BE2C (cell line): ENCODE results near the gene SYNM.

Experiments used
- DNase-seq: peaks from one replicate; pipeline ENCODE4 v3.0.0-alpha.2; 2020
- H3K27me3 ChIP-seq: fragments of 250-450 bp; sonication (Bioruptor Pico); 2 replicates; pipeline ENCODE4 v1.5.1; 2020; ENCODE audit warnings: mild to moderate bottlenecking
- H3K36me3 ChIP-seq: fragments of 250-450 bp; sonication (Bioruptor Pico); 2 replicates; pipeline ENCODE4 v1.5.1; 2020; ENCODE audit warnings: mild to moderate bottlenecking
- H3K4me1 ChIP-seq: fragments of 250-450 bp; sonication (Bioruptor Pico); 2 replicates; pipeline ENCODE4 v1.5.1; 2020
- H3K4me3 ChIP-seq: 2 replicates; pipeline ENCODE4 v1.5.1; 2011; ENCODE audit warnings: low read depth, low read length
- H3K9me3 ChIP-seq: fragments of 250-450 bp; sonication (Bioruptor Pico); 2 replicates; pipeline ENCODE4 v1.5.1; 2020
- CTCF ChIP-seq: IDR thresholded peaks from 2 replicates; pipeline ENCODE4 v1.5.1; 2012; ENCODE audit warnings: mild to moderate bottlenecking, low read depth, low read length

The SYNM gene

DNA sequence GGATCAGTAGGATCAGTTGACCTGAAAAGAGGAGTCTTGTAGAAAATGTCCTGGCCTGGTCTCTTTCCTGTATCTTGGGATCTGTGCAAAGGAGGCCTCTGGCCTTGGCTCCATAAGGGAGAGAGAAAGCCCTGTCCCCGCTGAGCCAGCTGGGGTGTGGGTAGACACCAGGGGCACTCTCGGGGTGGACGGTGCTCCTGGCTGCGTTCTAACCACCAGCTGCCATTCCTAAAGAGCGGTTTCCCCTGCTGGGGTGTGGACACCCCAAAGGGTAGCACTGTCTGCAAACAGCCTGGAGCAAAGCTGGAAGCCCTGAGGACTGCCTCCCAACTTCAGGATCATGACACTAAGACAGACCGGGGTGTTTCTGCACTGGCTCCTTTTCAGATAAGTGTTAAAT, 23.5 kb downstream of the SYNM start:
- Histone ChIP-seq H3K4me3 (no peak overlapping the region), H3K36me3 (peaks cover 79% of the 10 kb centered on the region), H3K9me3 (no peaks in the 10 kb centered on the region), H3K4me1 (peaks cover 29% of the 10 kb centered on the region), H3K27me3 (no peaks in the 10 kb centered on the region)
- no peak for TF ChIP-seq CTCF
- DNase-seq: no peak

DNA sequence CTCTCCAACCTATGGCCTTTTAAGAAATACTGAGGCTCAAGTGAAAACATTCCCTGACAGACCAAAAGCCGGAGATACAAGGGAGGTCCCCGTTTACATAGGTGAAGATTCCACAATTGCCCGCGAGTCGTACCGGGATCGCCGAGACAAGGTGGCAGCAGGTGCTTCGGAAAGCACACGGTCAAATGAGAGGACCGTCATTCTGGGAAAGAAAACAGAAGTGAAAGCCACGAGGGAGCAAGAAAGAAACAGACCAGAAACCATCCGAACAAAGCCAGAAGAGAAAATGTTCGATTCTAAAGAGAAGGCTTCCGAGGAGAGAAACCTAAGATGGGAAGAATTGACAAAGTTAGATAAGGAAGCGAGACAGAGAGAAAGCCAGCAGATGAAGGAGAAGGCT, 24.8 kb downstream of the SYNM start:
- DNase-seq: no peak
- Histone ChIP-seq H3K36me3 (peaks cover 88% of the 10 kb centered on the region), H3K9me3 (no peaks in the 10 kb centered on the region), H3K4me1 (peaks cover 27% of the 10 kb centered on the region), H3K4me3 (no peak overlapping the region), H3K27me3 (no peaks in the 10 kb centered on the region)
- no peak for TF ChIP-seq CTCF

DNA sequence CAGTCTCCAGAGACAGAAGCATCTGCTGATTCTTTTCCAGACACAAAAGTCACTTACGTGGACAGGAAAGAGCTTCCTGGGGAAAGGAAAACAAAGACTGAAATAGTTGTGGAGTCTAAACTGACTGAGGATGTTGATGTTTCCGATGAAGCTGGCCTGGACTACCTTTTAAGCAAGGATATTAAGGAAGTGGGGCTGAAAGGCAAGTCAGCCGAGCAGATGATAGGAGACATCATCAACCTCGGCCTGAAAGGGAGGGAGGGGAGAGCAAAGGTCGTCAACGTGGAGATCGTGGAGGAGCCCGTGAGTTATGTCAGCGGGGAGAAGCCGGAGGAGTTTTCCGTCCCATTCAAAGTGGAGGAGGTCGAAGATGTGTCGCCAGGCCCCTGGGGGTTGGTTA, 25.4 kb downstream of the SYNM start:
- Histone ChIP-seq H3K4me3 (no peak overlapping the region), H3K4me1 (peaks cover 23% of the 10 kb centered on the region), H3K36me3 (peaks cover 84% of the 10 kb centered on the region), H3K27me3 (no peaks in the 10 kb centered on the region), H3K9me3 (no peaks in the 10 kb centered on the region)
- TF ChIP-seq CTCF: no peak
- no peak for DNase-seq

DNA sequence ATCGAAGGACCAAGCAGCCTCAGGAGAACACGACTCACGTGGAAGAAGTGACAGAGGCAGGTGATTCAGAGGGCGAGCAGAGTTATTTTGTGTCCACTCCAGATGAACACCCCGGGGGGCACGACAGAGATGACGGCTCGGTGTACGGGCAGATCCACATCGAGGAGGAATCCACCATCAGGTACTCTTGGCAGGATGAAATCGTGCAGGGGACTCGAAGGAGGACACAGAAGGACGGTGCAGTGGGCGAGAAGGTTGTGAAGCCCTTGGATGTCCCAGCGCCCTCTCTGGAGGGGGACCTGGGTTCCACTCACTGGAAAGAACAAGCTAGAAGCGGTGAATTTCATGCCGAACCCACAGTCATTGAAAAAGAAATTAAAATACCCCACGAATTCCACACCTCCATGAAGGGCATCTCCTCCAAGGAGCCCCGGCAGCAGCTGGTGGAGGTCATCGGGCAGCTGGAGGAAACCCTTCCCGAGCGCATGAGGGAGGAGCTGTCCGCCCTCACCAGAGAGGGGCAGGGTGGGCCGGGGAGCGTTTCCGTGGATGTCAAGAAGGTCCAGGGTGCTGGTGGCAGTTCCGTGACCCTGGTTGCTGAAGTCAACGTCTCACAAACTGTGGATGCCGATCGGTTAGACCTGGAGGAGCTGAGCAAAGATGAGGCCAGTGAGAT, 26.0 kb downstream of the SYNM start:
- peaks cover 78% of the 10 kb centered on the region for H3K36me3 ChIP-seq
- DNase-seq: no peak
- no peak for TF ChIP-seq CTCF

GRCh38 chr15:99131441-99132023, 26.7 kb downstream of the SYNM start:
- DNase-seq: no peak
- Histone ChIP-seq H3K36me3 (peaks cover 75% of the 10 kb centered on the region), H3K4me1 (peaks cover 23% of the 10 kb centered on the region), H3K27me3 (no peaks in the 10 kb centered on the region), H3K4me3 (no peak overlapping the region), H3K9me3 (no peaks in the 10 kb centered on the region)
- no peak for TF ChIP-seq CTCF

More for the DNA sequence above, 26.0 kb downstream of the SYNM start:
- H3K9me3 ChIP-seq: no peaks in the 10 kb centered on the region
- no peaks in the 10 kb centered on the region for H3K27me3 ChIP-seq
- peaks cover 23% of the 10 kb centered on the region for H3K4me1 ChIP-seq
- H3K4me3 ChIP-seq: no peak overlapping the region

DNA sequence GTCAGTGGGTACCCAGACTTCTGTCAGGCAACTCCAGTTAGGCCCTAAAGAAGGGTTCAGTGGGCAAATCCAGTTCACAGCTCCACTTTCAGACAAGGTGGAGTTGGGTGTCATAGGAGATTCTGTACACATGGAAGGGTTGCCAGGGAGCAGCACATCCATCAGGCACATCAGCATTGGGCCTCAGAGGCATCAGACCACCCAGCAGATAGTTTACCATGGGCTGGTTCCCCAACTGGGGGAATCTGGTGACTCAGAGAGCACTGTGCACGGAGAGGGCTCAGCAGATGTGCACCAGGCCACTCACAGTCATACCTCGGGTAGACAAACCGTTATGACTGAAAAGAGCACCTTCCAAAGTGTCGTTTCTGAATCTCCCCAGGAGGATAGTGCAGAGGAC, 27.2 kb downstream of the SYNM start:
- TF ChIP-seq CTCF: no peak
- Histone ChIP-seq H3K9me3 (no peaks in the 10 kb centered on the region), H3K4me3 (no peak overlapping the region), H3K27me3 (no peaks in the 10 kb centered on the region), H3K4me1 (peaks cover 23% of the 10 kb centered on the region), H3K36me3 (peaks cover 75% of the 10 kb centered on the region)
- no peak for DNase-seq
